Measurements from ENCODE around the gene FBXW12.

DNA sequence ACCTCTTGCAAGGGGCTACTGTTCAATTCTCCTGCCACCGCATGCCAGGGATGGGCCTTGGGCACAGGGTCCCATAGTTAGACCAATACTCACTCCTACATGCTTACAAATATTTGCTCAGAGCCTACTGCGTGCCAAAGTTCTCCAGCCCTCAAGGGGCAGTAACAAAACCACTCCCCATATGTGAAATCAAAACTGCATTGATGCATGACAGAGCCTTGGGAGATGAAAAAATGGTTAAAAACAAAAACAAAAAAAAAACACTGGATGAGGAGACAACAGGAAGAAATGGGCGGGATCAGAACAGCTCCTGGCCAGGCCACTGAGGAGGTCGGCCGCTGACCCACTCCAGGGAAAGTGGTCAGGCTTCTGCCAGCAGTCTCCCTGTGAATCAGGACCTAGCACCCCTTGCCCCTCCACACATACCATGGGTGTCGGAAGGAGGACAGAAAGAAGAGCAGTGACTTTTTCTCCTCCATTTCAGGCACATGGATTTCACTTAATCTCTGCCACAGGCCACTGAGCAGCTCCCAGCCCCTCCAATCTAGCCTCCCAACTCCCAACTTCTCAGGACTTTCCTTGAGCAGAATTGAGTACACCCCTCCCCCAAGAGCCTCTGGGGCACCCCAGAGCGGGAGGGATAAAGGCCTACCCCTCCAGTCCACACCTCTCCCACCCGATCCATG is 55.1 kb downstream of the FBXW12 start:
- no peak for TF ChIP-seq CTCF (IDR thresholded peaks at IDR 0.05; ENCODE audit: insufficient read depth, low read length, poor library complexity, severe bottlenecking)
- no peak for TF ChIP-seq EZH2phosphoT487 (conservative IDR thresholded peaks at IDR 0.05; ENCODE audit: low read length)

Measured in SU-DHL-6 (cell line).